Activated CD8-positive, alpha-beta memory T cell treated with anti-CD3 and anti-CD28 coated beads, Interleukin-2, amount 50 U/mL, for 24 hours (primary cell): Measurements from ENCODE around the gene SLC27A5.
"Not testable (repeated sequence)": the region's sequence is repeated elsewhere in the genome, so short reads cannot be mapped to it uniquely, and the experiment has no call there.

ENCODE experiments used
- DNase-seq: peaks from one replicate; pipeline ENCODE4 v3.0.0-alpha.2; 2020; ENCODE audit errors: extremely low read depth

The SLC27A5 gene

DNA sequence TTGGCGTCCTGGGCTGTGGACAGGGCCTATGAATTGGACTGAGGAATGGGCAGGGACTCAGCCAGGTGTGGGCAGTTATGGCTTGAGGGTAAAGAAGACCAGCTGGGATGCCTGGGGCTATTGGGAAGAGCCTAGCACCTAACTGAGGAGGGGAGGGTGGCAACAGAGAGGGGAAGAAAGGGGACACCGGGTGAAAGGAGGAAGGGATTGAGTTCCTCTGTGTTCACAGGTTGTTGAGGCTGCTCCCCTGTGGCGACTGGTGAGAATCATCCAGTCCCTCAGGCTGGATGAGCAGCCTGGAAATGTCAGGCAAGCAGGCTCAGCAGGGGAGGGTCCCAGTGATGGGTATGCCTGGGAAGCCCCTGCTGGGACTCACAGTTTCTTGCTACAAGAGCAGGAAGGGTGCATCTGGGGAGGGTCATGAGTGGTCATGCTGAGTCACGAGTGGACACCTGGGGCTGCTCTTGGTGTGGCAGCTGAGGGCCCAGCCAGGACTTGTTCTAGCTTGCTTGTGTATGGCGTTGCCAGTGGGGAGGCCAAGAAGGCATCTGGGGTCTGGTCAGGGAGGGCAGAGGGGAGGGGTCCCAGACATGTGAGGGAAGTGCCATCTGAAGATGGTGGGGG is 43.5 kb downstream of the SLC27A5 start:
- DNase-seq = no peak

DNA sequence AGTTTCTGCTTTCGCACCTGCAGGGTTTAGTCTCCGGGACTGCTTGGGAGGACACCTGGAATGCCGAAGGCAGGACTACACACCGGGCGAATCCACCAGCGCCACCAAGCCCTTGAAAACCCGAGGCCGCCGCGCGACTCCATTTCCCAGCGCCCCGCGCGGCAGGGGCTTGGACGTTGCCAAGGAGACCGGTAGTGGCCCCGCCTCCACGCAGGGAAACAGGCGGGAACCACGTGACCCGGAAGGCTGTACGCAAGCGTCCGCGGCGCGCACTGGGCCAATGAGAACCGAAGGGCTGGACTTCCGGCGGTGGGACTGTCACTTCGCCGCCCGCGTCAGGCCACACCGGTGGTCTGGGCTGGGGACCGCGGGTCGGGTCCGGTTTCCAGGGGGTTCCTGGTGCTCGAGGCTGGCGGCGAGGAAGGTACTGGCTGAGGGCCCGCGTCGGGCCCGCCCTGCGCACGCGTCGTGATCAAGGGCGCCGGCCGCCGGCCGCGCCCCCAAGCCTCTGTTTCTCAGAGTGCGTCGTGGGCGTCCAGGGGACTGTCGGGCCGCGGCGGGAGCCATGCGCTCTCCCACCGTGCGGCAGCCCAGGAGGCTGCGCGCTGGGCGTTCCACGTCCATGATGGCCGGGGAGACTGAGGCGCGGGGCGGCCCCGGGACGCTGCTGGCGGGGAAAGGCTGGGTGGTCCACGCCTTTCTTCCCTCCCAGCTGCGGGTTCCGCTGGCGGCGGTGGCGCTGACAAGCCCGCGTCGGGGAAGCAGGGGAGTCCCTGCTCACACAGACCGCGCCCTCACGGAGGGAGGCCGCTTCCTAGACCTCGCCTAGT is 44.8 kb downstream of the SLC27A5 start, which contains the start of gene ZNF324:
Gene ZNF324, plus strand, starts transcription at position 321 of the 830 bp plus-strand sequence. CDS start 2,106 bp downstream, outside the sequence.
- peak; percentile 92 for DNase-seq

DNA sequence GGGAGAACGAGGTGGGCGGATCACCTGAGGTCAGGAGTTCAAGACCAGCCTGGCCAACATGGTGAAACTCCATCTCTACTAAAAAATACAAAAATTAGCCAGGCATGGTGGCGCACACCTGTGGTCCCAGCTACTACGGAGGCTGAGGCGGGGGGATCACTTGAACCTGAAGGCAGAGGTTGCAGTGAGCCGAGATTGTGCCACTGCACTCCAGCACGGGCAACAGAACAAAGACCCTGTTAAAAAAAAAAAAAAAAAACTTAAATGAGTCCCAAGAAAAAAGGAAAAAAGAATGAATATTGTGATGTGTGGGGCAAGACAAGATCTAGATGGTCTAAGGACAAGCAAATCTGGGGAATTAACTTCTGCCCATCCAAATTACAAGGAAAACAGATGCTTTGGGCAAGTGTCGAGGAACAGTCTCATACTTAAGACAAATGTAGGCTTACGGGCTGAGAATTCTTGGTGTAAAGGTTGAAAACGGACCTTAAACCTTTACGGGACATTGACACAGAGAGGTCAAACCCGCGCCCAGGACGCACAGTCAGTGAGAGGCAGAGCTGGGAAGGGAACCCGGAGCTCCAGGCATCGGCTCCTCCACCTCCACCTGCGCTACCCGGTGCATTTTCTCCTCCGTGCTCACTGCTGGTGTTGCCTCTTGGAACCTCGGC is 45.6 kb downstream of the SLC27A5 start:
- no peak for DNase-seq

DNA sequence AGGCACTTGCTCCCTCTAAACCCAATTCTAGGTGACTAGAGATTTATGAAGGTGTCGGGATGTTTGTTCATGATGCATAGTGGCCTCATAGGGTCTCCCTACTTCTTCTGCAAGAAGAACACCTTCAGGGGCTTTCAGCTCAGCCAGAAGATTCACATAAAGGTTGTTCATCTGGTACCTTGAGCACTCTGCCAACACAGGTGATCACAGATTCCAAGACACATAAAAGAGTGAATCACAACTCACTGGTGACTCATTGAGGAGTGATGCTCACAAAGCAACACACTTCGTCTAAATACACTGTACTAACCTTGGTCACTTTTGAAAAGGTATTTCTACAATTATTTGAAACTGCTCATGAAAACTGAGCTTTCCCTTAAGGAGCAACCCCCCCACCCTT is 51.8 kb downstream of the SLC27A5 start:
- no peak for DNase-seq

DNA sequence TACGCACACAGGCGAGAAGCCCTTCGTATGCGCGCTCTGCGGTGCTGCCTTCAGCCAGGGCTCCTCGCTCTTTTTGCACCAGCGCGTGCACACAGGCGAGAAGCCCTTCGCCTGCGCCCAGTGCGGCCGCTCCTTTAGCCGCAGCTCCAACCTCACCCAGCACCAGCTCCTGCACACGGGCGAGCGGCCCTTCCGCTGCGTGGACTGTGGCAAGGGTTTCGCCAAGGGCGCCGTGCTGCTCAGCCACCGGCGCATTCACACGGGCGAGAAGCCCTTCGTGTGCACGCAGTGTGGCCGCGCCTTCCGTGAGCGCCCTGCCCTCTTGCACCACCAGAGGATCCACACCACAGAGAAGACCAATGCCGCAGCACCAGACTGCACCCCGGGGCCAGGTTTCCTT is 55.7 kb downstream of the SLC27A5 start:
- no peak for DNase-seq

DNA sequence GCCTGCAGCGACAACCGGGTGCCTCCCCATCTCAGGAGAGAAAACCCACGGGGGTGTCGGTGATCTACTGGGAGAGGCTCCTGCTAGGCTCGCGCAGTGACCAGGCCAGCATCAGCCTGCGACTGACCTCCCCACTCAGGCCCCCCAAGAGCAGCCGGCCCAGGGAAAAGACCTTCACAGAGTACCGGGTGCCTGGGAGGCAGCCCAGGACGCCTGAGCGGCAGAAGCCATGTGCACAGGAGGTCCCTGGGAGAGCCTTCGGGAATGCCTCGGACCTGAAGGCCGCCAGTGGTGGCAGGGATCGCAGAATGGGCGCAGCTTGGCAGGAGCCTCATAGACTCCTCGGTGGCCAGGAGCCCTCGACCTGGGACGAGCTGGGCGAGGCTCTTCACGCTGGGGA is 56.5 kb downstream of the SLC27A5 start:
- no peak for DNase-seq

DNA sequence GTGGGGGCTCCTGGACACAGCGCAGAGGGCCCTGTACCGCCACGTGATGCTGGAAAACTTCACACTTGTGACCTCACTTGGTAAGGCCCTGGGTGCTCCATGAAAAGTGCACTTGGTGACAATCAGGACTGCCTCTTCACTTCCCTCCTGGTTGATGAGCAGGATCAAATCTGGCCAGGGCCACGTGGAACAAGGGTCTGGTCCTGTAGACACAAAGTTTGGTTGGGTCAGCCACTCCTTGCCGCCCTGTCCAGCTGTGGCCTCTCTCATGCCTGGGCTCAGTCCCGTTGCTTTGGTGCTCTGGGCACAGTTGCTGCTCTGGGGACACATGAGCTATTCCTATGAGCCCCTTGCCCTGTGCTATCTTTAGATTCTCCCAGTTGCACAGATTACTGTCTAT is 58.0 kb downstream of the SLC27A5 start:
- DNase-seq = no peak

DNA sequence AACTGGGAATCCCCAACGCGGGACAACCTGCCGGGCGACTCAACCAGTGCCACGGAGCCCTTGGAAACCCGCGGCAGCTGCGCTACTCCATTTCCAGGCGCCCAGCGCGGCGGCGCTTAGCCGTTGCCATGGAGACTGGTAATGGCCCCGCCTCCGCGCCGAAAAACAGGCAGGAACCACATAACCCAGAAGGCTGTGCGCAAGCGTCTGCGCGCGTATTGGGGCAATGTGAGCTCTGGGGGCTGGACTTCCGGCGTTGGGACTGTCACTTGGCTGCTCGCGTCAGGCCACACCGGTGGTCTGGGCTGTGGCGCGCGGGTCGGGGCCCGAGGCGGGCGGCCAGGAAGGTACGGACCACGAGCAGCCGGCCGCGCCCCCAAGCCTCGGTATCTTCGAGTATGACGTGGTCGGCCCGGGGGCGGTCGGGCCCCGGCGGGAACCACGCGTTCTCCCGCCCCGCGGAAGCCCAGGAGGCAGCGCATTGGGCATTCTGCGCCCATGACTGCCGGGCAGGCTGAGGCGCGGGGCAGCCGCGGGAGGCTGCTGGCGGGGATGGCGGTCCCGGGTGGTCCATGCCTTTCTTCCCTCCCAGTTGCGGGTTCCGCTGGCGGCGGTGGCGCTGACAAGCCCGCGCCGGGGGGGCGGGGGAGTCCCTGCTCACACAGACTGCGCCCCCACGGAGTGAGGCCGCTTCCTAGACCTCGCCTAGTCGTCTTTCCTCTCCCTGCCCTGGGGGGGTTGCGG is 60.3 kb downstream of the SLC27A5 start, which contains the start of gene ZNF324B:
Gene ZNF324B, plus strand, starts transcription at position 265 of the 744 bp plus-strand sequence. CDS start 2,080 bp downstream, outside the sequence.
- peak; percentile 88 for DNase-seq

DNA sequence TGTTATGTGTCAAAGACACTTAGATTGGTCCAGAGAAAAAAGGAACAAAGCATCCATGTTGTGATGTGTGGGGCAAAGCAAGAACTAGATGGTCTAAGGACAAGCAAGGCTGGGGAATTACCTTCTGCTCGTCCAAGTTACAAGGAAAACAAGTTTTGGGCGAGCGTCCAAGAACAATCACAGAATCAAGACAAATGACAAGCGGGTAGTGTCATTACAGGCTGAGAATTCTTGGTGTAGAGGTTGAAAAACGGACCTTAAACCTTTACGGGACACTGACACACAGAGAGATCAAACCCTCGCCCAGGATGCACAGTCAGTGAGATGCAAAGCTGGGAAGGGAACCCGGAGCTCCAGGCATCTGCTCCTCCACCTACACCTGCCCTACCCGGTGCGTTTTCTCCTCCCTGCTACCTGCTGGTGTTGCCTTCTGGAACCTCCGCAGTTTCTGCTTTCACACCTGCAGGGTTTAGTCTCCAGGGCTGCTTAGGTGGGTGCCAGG is 60.9 kb downstream of the SLC27A5 start:
- DNase-seq = no peak

DNA sequence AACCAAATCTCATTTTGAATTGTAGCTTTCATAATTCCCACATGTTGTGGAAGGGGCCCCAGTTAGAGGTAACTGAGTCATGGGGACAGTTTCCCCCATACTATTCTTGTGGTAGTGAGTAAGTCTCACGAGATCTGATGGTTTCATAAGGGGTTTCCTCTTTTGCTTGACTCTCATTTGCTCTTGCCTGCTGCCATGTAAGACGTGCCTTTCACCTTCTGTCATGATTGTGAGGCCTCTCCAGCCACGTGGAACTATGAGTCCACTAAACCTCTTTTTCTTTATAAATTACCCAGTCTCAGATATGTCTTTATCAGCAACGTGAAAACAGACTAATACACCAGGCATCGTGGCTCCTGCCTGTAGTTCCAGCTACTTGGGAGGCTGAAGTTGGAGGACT is 61.8 kb downstream of the SLC27A5 start:
- not testable (repeated sequence) for DNase-seq

DNA sequence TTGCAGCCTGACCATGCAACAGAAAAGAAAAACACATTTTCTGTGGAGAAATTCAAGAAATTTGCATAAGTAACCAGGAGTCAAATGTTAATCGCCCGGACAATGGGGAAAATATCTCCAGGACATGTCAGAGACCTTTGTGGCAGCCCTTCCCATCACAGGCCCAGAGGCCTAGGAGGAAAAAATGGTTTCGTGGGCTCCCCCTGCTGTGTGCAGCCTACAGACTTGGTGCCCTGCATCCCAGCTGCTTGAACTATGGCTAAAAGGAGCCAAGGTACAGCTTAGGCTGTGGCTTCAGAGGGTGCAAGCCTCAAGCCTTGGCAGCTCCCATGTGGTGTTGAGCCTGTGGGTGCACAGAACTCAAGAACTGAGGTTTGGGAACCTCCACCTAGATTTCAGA is 62.9 kb downstream of the SLC27A5 start:
- not testable (repeated sequence) for DNase-seq
